ENCODE measurements around the gene KCTD3. TPM values are rescaled to one million over a fixed set of nuclear protein-coding genes. Genes with fewer than 3 reads are reported as not detected.

The KCTD3 gene
- total RNA-seq = 49.7 and 93.3 TPM in 2 replicates

GRCh38 chr1:215566556-215567490 lies at the start of gene KCTD3:
Gene KCTD3, plus strand, starts transcription at chr1:215567304. Its CDS starts 382 bp downstream, at chr1:215567686.

Data from smooth muscle cell of the pulmonary artery (primary cell).